WERI-Rb-1 (cell line): ENCODE results near the gene FHOD3.

Experiments
- DNase-seq: peaks from one replicate; pipeline ENCODE4 v3.0.0-alpha.2; 2020
- H3K27ac ChIP-seq: fragments of 250-450 bp; sonication (Bioruptor Pico); 2 replicates; pipeline ENCODE4 v1.5.1; 2020; ENCODE audit warnings: mild to moderate bottlenecking, moderate library complexity
- H3K27me3 ChIP-seq: fragments of 250-450 bp; sonication (Bioruptor Pico); 2 replicates; pipeline ENCODE4 v1.5.1; 2021; ENCODE audit warnings: mild to moderate bottlenecking, low read depth, moderate library complexity; ENCODE audit not compliant: insufficient read depth, severe bottlenecking
- H3K36me3 ChIP-seq: fragments of 250-450 bp; sonication (Bioruptor Pico); 2 replicates; pipeline ENCODE4 v1.5.1; 2020; ENCODE audit warnings: mild to moderate bottlenecking, moderate library complexity
- H3K4me3 ChIP-seq: 2 replicates; pipeline ENCODE4 v1.5.1; 2011; ENCODE audit warnings: low read depth, mild to moderate bottlenecking, control low read depth, low read length
- H3K9me3 ChIP-seq: fragments of 250-450 bp; sonication (Bioruptor Pico); 2 replicates; pipeline ENCODE4 v1.5.1; 2021; ENCODE audit warnings: mild to moderate bottlenecking, moderate library complexity; ENCODE audit not compliant: severe bottlenecking
- TF ChIP-seq, protein P1 (sequence below): IDR thresholded peaks from 2 replicates; pipeline ENCODE4 v1.5.1; 2011; ENCODE audit warnings: low read depth, mild to moderate bottlenecking, control low read depth, inconsistent platforms, low read length

The FHOD3 gene

GRCh38 chr18:36572135-36572856, 274.8 kb downstream of the FHOD3 start:
- H3K27me3 ChIP-seq: no peaks in the 10 kb centered on the region
- H3K9me3 ChIP-seq: no peaks in the 10 kb centered on the region
- no peaks in the 10 kb centered on the region for H3K36me3 ChIP-seq
- no peak overlapping the region for H3K27ac ChIP-seq
- peak; percentile 55 for DNase-seq
- TF ChIP-seq, protein P1, sequence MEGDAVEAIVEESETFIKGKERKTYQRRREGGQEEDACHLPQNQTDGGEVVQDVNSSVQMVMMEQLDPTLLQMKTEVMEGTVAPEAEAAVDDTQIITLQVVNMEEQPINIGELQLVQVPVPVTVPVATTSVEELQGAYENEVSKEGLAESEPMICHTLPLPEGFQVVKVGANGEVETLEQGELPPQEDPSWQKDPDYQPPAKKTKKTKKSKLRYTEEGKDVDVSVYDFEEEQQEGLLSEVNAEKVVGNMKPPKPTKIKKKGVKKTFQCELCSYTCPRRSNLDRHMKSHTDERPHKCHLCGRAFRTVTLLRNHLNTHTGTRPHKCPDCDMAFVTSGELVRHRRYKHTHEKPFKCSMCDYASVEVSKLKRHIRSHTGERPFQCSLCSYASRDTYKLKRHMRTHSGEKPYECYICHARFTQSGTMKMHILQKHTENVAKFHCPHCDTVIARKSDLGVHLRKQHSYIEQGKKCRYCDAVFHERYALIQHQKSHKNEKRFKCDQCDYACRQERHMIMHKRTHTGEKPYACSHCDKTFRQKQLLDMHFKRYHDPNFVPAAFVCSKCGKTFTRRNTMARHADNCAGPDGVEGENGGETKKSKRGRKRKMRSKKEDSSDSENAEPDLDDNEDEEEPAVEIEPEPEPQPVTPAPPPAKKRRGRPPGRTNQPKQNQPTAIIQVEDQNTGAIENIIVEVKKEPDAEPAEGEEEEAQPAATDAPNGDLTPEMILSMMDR: peak; percentile 49; the same call in 1 of the 2 replicates
- no peak overlapping the region for H3K4me3 ChIP-seq

- TF ChIP-seq, protein P1: no peak
- no peaks in the 10 kb centered on the region for H3K27me3 ChIP-seq
- H3K9me3 ChIP-seq: no peaks in the 10 kb centered on the region
- H3K36me3 ChIP-seq: no peaks in the 10 kb centered on the region
- no peak overlapping the region for H3K27ac ChIP-seq
- H3K4me3 ChIP-seq: no peak overlapping the region
- no peak for DNase-seq
These were observed 278.8 kb downstream of the FHOD3 start for GRCh38 chr18:36576339-36576738.

GRCh38 chr18:36578871-36579710, 281.6 kb downstream of the FHOD3 start:
- H3K27me3 ChIP-seq: no peaks in the 10 kb centered on the region
- no peak overlapping the region for H3K4me3 ChIP-seq
- no peak overlapping the region for H3K27ac ChIP-seq
- DNase-seq: no peak
- no peaks in the 10 kb centered on the region for H3K36me3 ChIP-seq
- H3K9me3 ChIP-seq: no peaks in the 10 kb centered on the region
- TF ChIP-seq, protein P1: no peak

DNA sequence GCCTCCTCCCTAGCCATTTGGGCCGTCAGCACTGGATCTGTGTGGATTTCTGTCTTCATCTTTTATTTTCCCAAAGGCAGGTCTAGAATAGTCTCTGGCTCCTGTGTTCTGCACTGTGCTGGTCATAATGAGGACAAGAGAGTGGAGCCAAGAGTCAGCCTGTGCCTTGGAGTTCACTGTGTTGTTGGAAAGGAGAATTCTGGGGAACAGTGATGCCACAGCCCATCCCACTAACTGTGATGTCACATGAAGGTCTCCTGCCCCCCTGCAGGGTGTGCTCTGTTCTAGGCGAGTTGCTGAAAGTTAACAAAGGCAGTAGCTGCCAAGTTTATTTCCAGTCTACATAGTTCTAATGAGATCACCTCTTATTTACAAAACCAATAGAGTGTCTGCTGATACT, 282.8 kb downstream of the FHOD3 start:
- DNase-seq: no peak
- Histone ChIP-seq H3K36me3 (no peaks in the 10 kb centered on the region), H3K4me3 (no peak overlapping the region), H3K9me3 (no peaks in the 10 kb centered on the region), H3K27me3 (no peaks in the 10 kb centered on the region), H3K27ac (no peak overlapping the region)
- TF ChIP-seq, protein P1: no peak

- DNase-seq: no peak
- Histone ChIP-seq H3K4me3 (no peak overlapping the region), H3K36me3 (no peaks in the 10 kb centered on the region), H3K9me3 (no peaks in the 10 kb centered on the region), H3K27ac (no peak overlapping the region), H3K27me3 (no peaks in the 10 kb centered on the region)
- TF ChIP-seq, protein P1: no peak
These were observed 283.6 kb downstream of the FHOD3 start for GRCh38 chr18:36580874-36581750.
